Epithelial cell of esophagus (primary cell): ENCODE results near the gene MPHOSPH8.

Experiments used
- DNase-seq: peaks from one replicate; pipeline ENCODE4 v3.0.0; 2010; ENCODE audit warnings: low read depth
- H3K4me3 ChIP-seq: 2 replicates; pipeline ENCODE4 v1.5.1; 2011; ENCODE audit warnings: mild to moderate bottlenecking, low read length, control low read depth
- TF ChIP-seq, protein P1 (sequence below): IDR thresholded peaks from 2 replicates; pipeline ENCODE4 v1.5.1; 2011; ENCODE audit warnings: low read depth, mild to moderate bottlenecking, low read length, control low read depth, inconsistent platforms; ENCODE audit not compliant: insufficient read depth; ENCODE audit errors: missing control alignments

Gene MPHOSPH8, protein sequence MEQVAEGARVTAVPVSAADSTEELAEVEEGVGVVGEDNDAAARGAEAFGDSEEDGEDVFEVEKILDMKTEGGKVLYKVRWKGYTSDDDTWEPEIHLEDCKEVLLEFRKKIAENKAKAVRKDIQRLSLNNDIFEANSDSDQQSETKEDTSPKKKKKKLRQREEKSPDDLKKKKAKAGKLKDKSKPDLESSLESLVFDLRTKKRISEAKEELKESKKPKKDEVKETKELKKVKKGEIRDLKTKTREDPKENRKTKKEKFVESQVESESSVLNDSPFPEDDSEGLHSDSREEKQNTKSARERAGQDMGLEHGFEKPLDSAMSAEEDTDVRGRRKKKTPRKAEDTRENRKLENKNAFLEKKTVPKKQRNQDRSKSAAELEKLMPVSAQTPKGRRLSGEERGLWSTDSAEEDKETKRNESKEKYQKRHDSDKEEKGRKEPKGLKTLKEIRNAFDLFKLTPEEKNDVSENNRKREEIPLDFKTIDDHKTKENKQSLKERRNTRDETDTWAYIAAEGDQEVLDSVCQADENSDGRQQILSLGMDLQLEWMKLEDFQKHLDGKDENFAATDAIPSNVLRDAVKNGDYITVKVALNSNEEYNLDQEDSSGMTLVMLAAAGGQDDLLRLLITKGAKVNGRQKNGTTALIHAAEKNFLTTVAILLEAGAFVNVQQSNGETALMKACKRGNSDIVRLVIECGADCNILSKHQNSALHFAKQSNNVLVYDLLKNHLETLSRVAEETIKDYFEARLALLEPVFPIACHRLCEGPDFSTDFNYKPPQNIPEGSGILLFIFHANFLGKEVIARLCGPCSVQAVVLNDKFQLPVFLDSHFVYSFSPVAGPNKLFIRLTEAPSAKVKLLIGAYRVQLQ

DNA sequence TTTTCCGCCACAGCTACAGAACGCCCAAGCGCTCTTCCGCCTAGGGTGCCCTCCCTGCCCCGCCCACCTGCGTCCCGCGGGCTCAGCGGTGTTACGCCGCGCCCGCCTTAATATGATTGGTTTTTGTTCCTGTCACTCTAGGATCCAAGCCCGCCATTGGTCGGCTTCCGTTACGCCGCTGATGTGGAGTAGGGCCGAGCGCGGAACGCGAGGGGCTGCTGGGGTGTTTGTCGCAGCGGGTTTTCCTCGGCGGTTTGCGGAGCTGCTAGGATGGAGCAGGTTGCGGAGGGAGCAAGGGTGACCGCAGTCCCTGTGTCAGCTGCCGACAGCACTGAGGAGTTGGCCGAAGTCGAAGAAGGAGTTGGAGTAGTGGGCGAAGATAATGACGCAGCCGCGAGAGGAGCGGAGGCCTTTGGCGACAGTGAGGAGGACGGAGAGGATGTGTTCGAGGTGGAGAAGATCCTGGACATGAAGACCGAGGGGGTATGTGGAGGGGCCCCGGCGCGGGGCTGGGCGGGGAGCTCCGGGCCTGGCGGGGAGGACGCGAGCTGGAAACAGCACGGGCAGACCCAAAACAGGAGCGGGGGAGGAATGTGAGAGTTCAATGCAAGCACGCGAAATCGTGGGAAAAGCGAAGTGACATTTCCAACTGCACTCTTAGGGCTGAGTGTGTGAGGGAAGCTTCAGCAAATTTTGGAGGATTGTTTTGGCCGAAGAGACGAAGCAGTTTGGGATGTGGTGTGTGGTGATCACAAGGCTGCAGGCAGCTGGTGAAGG, at the start of gene MPHOSPH8:
Gene MPHOSPH8 (plus strand): TSS at position 181 of the 777 bp plus-strand sequence. CDS start 90 bp downstream, at position 271.
- DNase-seq = peak; percentile 95
- TF ChIP-seq, protein P1, sequence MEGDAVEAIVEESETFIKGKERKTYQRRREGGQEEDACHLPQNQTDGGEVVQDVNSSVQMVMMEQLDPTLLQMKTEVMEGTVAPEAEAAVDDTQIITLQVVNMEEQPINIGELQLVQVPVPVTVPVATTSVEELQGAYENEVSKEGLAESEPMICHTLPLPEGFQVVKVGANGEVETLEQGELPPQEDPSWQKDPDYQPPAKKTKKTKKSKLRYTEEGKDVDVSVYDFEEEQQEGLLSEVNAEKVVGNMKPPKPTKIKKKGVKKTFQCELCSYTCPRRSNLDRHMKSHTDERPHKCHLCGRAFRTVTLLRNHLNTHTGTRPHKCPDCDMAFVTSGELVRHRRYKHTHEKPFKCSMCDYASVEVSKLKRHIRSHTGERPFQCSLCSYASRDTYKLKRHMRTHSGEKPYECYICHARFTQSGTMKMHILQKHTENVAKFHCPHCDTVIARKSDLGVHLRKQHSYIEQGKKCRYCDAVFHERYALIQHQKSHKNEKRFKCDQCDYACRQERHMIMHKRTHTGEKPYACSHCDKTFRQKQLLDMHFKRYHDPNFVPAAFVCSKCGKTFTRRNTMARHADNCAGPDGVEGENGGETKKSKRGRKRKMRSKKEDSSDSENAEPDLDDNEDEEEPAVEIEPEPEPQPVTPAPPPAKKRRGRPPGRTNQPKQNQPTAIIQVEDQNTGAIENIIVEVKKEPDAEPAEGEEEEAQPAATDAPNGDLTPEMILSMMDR = no peak
- peak within 1 kb of the TSS; percentile 95 for H3K4me3 ChIP-seq

DNA sequence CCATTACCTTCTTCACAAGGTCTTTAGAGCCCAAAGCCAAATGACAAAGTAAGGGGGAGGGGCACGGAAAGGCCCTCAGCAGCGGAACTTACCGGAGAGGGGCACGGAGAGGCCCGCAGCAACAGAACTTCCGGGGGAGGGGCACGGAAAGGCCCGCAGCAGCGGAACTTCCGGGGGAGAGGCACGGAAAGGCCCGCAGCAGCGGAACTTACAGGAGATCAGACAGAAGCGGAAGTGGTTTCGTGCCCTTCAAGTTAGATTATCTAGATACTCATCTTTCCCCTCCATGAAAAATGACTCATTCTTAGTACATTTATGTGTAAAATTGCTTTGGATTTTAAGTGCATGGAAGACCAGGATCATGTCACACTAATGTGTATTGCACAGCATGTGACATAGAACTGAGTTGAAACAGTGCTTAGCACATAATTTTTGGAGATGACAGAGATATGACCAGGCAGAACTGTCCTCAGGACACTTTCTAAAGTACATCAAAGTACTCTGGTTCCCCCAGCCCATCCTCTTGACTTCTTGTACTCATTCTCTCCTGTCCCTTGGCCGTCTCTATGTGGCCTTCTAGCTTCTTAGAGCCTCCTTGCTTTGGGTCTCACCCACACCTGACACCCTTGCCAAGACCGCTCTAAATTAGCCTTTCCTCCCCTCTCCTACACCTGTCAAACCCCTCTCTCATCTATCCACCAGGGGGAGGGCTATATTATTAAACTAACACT, 46.4 kb upstream of the MPHOSPH8 start:
- H3K4me3 ChIP-seq = no peak overlapping the region
- TF ChIP-seq, protein P1 = no peak
- DNase-seq = peak; percentile 19

DNA sequence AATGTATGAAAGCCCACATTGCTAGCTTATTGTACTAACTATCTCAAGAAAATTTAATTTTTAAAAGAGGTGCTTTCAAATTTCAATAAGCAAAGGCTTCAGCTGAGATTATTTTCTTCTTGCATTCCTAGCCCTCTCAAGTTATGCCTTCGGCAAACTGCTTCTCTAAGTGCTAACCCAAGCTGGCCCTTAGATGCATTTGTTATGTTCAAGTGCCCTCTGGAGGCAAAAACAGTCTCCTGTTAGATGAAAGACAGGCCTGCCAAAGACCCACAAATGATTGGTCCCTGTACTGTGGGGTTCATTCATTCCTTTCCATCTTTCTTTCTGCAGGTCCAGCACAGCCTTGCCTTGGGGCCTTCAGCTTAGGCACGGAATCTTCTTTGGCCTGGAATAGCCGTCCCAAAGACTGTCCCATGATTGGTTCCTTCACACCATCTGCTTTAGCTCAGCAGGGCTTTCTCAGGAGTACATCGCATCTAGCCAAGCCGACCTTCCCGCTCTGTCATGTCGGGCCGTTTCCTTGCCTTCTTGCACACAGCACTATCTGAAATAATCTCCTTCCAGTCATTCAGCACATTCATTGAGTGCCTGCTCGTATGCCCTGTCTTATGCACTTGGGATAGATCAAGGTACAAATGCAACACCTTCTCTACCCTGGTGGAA, 45.7 kb upstream of the MPHOSPH8 start:
- DNase-seq = peak; percentile 54
- TF ChIP-seq, protein P1 = peak; percentile 61
- no peak overlapping the region for H3K4me3 ChIP-seq

DNA sequence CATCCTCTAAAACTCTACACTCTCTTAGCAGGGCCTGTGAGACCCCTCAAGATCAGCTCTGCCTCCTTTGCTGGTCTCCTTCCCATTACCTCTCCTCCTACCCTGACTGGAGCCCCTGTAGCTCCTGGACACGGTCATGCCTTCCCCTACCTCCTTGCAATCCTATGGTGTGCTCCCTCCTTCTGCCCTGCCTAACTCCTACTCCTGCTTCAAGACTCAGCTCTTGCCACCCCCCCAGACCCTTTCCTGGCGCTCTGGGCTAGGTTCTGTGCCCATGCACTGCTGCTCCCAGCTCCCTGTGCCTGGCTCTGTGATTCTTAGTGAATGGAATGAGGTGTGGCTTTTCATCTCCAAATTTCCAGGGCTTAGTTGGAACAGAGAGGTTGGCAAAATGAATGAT, 44.1 kb upstream of the MPHOSPH8 start:
- H3K4me3 ChIP-seq = no peak overlapping the region
- TF ChIP-seq, protein P1 = no peak
- DNase-seq = no peak

DNA sequence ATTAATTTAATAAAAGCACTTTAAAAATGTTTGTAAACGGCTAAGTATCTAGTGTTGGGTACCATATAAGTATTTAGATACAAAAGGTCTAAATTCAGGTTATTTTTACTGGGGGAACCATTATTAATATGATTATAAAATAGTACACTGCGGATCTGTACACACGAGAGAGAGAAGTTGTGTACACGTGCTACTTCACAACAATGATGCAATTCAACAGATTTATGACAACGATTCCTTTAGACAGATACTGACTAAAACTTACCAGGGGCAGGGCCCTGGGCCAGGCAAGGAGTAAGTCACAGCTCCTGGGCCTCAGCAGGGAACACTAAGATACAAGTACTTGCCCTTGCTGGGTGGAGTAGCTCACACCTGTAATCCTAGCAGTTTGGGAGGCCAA, 43.0 kb upstream of the MPHOSPH8 start:
- no peak for DNase-seq
- H3K4me3 ChIP-seq = no peak overlapping the region
- TF ChIP-seq, protein P1 = no peak

DNA sequence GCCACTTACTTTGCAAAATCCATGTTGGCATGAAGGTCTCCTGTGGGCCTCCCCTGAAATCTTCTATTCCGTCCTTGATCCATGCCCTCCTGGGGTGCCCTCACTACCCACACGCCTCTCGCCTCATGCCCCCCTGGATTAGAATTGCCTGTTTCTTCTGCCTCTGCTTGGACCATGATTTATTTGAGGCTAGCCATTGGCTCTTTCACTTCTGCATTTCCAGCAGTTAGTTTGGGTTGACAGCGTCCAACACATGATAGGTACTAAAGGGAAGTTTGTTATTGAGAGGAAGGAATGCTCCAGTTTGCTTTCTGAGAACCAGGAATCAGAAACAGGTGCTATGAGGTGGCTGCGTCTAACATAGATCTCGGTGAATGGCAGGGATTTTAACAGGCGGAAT, 41.6 kb upstream of the MPHOSPH8 start:
- DNase-seq = no peak
- no peak overlapping the region for H3K4me3 ChIP-seq
- TF ChIP-seq, protein P1 = no peak
